Activated CD8-positive, alpha-beta memory T cell treated with anti-CD3 and anti-CD28 coated beads for 1 hour (primary cell): Measurements from ENCODE around the gene MAGI1.
"Not testable (repeated sequence)": the region's sequence is repeated elsewhere in the genome, so short reads cannot be mapped to it uniquely, and the experiment has no call there.

Source experiments
- DNase-seq, 2 donors: peaks; one replicate each; pipeline ENCODE4 v3.0.0-alpha.2; 2020; ENCODE audit warnings: low read depth in 1 of 2; ENCODE audit errors: extremely low read depth in 1 of 2

Gene MAGI1

GRCh38 chr3:65552434-65552833 lies 486.3 kb downstream of the MAGI1 start:
- DNase-seq, result no peak

GRCh38 chr3:65551945-65552344 lies 486.8 kb downstream of the MAGI1 start:
- DNase-seq, result no peak

- DNase-seq, result no peak
These were observed 488.6 kb downstream of the MAGI1 start for GRCh38 chr3:65550137-65550536.

GRCh38 chr3:65549626-65549959 lies 489.1 kb downstream of the MAGI1 start:
- DNase-seq, result no peak

GRCh38 chr3:65548848-65549625 lies 489.7 kb downstream of the MAGI1 start:
- no peak for DNase-seq

GRCh38 chr3:65545429-65545828 lies 493.3 kb downstream of the MAGI1 start:
- no peak for DNase-seq

- not testable (repeated sequence) for DNase-seq
These were observed 495.3 kb downstream of the MAGI1 start for GRCh38 chr3:65543391-65543790.

- no peak for DNase-seq
These were observed 498.1 kb downstream of the MAGI1 start for GRCh38 chr3:65540666-65541065.

- DNase-seq, result no peak
These were observed 499.1 kb downstream of the MAGI1 start for GRCh38 chr3:65539616-65540015.

- no peak for DNase-seq
These were observed 500.6 kb downstream of the MAGI1 start for GRCh38 chr3:65538101-65538500.

- DNase-seq, result no peak
These were observed 501.6 kb downstream of the MAGI1 start for GRCh38 chr3:65537109-65537508.

GRCh38 chr3:65535260-65535659 lies 503.5 kb downstream of the MAGI1 start:
- no peak for DNase-seq

GRCh38 chr3:65534805-65535204 lies 503.9 kb downstream of the MAGI1 start:
- DNase-seq, result no peak

- no peak for DNase-seq
These were observed 506.0 kb downstream of the MAGI1 start for GRCh38 chr3:65532749-65533148.

GRCh38 chr3:65532215-65532614 lies 506.5 kb downstream of the MAGI1 start:
- no peak for DNase-seq

- DNase-seq, result no peak
These were observed 507.2 kb downstream of the MAGI1 start for GRCh38 chr3:65531499-65531898.

- DNase-seq, result no peak
These were observed 512.1 kb downstream of the MAGI1 start for GRCh38 chr3:65526656-65527055.

GRCh38 chr3:65524584-65524983 lies 514.1 kb downstream of the MAGI1 start:
- no peak for DNase-seq

- no peak for DNase-seq
These were observed 514.8 kb downstream of the MAGI1 start for GRCh38 chr3:65523878-65524277.

- no peak for DNase-seq
These were observed 517.7 kb downstream of the MAGI1 start for GRCh38 chr3:65521032-65521431.

- no peak for DNase-seq
These were observed 521.7 kb downstream of the MAGI1 start for GRCh38 chr3:65516998-65517397.

GRCh38 chr3:65514317-65514716 lies 524.4 kb downstream of the MAGI1 start:
- not testable (repeated sequence) for DNase-seq

GRCh38 chr3:65509423-65509794 lies 529.3 kb downstream of the MAGI1 start:
- DNase-seq, result not testable (repeated sequence)
